Measurements from ENCODE around the gene NACC1.

DNA sequence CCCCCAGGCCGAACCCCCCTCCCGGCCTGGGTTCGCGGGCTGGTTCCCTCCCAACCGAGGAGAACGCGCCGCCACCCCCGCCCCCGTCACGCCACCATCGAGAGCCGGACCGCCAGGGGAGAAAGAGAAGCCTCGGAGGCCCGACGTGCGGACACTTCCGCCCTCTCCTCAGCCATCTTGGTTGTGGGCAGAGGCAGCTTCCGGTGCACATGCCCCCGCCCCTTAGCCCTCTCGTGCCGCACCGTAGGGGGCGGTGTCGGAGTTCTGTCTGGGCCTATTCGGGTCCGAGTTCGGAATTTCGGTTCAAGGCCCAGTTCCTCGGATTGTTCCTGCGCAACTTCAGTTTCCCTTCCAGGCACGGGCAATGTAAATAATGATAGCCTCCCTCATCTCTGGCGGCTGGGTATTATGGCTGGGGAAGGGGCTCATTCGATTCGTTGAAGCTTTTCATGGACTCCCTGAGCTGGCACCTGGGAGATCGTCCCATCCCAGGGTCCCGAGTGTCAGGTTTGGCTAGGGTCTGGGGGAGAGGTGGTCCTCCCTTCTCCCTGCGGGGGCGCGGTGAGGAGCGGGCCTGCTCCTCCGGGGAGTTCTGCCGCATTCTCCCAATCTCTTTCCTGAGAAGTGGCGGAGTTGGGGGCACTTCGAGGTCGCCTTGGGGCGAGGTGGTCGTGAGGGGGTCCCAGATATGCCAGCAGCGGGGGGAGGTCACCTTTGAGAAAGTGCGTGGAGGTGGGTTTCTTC, 32.3 kb downstream of the NACC1 start, which contains the start of the genes IER2 and STX10:
- TF ChIP-seq, protein P1, sequence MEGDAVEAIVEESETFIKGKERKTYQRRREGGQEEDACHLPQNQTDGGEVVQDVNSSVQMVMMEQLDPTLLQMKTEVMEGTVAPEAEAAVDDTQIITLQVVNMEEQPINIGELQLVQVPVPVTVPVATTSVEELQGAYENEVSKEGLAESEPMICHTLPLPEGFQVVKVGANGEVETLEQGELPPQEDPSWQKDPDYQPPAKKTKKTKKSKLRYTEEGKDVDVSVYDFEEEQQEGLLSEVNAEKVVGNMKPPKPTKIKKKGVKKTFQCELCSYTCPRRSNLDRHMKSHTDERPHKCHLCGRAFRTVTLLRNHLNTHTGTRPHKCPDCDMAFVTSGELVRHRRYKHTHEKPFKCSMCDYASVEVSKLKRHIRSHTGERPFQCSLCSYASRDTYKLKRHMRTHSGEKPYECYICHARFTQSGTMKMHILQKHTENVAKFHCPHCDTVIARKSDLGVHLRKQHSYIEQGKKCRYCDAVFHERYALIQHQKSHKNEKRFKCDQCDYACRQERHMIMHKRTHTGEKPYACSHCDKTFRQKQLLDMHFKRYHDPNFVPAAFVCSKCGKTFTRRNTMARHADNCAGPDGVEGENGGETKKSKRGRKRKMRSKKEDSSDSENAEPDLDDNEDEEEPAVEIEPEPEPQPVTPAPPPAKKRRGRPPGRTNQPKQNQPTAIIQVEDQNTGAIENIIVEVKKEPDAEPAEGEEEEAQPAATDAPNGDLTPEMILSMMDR (conservative IDR thresholded peaks at IDR 0.05): peak; percentile 66
- no peak for TF ChIP-seq EZH2 (IDR thresholded peaks at IDR 0.05; ENCODE audit: low read depth)
